ENCODE data around the gene UTS2B.

The UTS2B gene, protein sequence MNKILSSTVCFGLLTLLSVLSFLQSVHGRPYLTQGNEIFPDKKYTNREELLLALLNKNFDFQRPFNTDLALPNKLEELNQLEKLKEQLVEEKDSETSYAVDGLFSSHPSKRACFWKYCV

DNA sequence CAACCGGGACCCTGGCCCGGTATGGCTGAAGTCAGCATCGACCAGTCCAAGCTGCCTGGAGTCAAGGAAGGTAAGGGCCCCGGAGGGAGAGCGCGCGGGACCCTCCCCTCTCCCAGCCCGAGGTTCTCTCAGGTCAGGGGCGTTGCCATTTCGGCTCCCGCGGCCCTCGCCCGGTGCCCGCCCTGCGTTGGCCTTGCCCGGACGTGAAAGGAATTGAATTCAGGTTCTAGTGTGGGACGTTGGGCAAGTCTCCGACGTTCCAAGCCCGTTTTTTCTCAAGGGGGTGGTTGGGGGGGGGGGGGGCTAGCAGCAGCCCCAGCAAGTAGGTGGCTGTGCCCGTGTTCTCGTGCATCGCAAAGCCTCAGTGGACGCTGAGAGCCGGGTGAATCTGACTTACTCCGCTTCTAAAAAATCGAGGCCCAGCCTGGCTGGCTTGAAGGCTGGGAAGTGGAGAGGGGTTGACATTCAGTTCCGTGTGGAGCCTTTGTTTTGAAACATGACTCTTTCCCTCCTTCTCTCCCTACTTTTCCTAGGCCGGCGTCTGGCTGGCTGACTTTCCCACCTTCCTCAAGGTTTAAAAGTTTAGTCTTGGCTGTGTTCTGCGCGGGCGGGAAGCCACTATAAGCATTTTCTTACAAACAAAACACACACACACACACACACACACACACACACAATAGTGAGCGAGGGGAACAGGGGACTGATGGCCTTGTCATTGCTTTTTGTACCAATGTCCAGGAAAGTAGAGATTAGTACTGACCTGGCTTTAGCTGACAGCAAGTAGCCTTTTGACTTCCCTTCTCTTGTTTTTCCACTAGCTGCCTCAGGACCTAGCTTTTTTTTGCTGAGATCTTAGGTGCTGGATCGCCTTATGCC is at the start of gene UTS2B:
Gene UTS2B (minus strand): TSS at position 873 of the 876 bp plus-strand sequence. CDS start 48,337 bp downstream, outside the sequence.
- no peak for DNase-seq (ENCODE audit: low read depth)

DNA sequence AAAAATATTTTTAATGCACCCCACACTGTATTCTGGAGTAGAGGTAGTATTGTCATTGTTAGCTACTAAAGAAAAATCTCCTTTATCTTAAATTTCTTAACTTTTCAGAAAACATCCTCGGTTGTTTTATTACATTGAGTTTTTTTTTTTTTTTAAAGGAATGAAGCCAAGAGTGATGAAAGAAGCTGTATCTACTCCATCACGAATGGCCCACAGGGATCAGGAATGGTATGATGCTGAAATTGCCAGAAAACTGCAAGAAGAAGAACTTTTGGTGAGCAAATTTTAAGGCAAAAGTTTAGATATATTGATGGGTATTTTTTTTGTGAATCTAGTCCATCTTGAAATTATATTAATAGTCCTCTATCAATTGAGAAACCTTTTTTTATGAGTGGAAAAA is 49.7 kb upstream of the UTS2B start:
- DNase-seq (ENCODE audit: low read depth), result no peak

DNA sequence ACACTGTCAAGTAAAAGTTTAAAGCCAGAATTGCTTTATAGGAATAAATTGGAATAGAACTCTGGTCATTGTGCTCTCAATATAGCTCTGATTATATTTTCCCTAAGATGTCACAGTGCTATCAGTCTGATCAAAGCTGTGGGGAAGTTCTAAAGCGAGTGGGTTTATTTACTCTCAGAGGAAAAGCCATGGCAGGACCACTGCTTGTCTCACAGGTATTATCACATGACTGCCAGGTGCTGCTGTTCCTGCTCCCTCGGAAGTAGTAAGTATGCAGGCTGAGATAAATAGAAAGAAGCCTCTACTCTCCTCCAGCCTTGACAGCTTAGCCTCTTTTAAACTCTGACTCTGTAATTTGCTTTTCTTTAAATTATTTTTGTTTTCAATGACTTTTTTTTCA is 49.1 kb upstream of the UTS2B start:
- no peak for DNase-seq (ENCODE audit: low read depth)

DNA sequence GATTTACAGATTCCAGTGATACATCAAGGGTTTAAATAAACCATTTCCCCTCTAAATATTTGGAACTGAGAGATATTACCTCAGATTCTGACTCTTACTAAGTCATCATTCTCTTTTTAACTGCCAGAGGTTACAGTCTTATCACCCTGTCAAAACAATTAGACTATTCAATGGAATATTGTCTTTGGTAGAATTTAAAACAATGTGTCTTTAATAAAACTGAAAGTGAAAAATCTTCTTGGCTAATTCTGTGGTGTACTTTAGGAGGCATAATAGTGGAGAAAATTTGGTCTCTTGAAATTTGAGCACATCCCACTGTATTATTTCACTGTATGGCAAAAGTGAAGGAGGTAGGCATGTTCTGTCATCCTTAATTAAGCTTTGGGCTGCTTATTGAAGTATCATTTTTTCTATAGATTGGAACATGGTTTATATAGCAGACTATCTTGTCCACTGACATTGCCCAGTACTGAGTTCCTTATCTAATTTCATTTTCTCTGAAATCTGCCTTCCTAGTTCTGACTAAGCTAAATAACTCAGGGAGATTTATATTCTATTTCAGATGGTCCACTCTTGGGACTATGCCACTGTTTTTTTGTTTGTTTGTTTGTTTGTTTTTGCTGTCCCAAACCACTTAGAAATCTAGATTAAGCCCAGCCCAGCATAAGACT is 48.0 kb upstream of the UTS2B start:
- no peak for DNase-seq (ENCODE audit: low read depth)

DNA sequence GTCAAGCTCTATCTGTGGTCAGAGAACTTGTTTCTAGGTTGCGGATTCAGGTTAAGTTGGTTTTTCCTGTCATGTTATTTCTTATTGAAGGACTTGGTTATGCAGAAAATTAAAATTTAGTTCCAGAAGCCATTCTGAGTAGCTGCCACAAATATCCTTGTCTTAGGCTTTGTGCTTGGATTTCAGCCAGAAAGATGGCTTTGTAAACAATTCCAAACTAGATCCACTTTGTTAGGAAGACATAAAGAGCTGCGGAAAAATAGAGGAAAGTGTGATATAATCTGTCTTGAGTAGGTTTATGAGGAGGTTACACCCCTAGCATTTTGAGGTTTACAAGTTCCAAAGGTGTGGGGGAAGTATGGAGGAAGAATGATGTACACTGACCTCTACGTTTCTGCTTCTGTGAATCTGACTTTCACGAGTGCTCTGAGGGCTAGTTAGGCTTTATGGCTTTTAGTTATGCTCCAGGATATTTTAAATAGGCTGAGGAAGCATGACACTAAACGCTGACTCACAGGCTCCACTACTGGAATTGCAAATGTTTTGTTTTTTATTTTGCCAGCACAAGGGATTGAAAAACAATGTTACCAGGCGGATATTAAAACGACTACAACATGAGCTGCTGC is 46.3 kb upstream of the UTS2B start:
- DNase-seq (ENCODE audit: low read depth), result no peak

DNA sequence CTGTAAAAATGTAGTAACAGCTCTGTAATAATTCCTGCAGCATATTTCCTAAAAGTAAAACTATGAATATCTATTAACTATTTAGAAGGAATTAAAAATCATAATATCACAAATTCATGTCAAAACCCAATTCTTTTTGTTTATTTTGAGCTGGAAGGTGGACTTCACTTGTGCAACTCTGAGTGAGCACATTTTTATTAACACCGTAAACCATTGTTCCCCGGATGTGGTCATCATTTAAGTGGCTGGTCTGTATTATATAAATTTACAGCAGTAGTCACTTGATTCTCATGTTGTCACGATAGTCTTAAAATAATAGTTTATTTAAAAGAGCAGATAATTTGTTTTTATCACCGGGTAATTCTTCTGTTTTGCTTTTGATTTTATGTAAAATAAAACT is 43.0 kb upstream of the UTS2B start:
- DNase-seq (ENCODE audit: low read depth), result no peak

DNA sequence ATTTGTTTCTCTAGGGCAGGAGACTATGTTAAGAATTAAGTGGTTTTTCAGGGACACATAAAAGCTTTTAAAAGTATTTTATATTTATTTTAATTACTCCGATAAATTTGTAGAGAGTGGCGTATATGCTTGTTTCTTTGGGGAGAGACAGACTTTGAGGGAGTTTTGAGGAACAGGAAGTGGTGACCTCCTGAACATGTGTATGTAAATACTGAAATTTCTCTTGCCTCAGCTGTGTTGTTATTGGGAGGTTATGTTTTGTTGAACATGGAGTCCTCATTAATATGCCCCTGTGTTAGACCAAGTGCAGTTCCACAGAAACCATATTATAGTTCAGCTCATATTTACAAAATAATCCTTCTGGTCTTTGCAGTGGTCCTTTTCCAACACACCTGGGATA is 41.8 kb upstream of the UTS2B start:
- no peak for DNase-seq (ENCODE audit: low read depth)

DNA sequence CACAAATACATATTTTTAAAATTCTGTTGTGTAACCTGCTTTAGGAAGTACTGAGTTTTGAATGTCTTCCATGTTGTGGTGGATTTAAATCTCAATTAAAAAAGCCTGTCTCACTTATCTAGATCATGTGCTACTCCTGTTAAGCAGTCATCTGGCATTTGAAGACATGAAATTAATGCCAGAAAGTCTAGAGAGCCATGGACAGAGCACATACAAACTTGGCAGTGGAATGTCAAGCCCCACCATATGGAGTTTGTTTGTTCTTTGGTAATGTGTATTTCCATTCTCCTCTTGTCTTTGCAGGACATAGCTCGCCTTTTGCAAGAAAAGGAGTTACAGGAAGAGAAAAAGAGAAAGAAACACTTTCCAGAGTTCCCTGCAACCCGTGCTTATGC is 39.3 kb upstream of the UTS2B start:
- no peak for DNase-seq (ENCODE audit: low read depth)

DNA sequence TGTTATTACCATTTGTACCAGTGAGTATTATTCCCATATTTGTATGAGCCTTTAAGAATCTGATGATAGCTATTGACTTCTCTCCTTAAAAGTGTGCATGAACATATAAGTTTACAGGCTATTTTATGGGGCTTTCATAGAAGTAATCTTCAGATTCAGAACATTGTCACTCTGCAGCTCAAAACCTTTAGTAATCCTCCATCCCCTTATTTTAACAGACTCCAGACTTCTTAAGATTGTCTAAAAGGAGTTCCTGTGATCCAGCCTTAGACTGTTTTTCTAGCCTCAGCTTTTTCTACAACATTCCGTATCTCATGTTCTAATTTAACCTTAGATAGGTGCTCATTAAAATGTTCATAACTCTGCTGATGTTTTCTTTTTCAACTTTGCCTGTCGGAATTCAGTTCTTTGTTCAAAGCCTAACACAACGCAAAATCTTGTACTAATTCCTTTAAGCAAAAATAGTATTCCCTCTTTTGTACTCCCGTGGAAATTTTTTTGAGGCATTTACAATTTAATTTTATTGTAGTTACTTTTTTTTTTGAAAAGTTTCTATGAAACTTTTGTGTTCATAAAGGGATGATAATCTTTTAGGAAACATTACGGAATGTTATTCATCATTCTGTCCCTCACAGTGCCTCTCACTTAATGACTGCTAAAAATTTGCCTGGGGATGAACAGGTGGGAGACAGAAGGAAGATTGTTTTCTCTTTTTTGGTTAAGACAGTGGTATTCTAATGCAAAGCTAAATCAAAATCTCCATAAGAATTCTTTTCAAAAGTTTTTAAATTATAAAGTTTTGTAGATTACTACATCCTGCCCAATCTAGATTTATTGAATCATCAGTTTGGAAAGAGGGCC is 38.7 kb upstream of the UTS2B start:
- no peak for DNase-seq (ENCODE audit: low read depth)

DNA sequence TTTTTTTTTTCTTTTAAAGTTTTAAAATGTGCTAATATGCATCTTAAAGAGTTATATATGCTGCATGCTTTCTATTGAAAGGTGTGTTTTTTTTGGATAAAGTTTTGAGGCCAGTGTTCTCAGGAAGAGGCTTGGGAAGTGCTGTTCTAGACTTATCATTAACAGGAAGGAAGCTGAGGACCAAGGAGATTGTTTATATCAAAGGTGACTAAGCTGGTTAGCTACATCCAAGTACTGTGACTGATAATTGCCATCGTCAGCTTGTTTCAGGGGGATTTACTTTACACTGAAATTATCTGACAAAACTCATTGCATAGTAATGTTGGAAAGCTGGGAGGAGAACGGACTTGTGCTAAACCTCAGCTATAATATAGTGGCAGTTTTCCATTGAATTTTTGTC is 36.3 kb upstream of the UTS2B start:
- no peak for DNase-seq (ENCODE audit: low read depth)

DNA sequence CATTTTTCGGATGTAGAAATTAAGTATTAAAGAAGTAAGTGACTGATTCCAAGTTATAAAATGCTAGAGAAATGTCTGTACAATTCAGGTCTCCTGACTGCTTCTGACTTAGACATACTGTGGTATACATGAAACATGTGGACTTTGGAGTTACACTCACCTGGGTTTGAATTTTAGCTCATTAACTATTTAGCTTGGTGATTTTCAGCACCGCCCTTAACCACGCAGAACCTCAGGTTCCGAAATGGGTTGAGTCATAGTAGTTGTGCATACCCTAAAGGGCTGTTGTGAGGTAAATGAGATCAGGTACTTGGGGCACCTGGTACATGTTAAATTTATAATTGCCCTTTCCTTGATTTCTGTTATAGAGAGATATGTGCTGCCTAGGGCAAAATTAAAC is 32.9 kb upstream of the UTS2B start:
- no peak for DNase-seq (ENCODE audit: low read depth)

DNA sequence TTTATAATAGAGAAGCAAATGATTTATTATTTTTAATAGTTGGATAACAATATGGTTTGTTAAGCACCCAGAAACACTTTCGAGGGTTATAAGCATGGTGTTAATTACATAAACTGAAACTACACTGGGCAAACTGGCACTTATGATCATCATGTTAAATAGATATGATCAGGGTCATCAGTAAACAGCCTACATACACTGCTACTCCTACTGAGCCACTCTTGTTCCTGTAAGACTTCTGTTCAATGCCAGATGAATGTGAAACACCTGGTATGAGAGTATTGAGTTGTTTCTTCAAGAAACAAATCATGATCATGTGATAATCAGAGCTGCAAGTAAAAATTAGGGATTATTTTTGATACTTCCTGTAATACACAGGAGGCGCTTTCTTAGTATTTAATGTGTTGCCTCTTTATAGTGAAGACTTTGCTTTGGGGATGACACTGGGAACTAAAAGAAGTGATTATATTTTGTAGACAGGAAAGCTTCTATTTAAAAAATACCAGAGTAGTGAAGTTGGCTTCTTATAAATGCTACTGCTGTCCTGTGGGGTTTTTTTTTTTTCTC is 32.3 kb upstream of the UTS2B start:
- no peak for DNase-seq (ENCODE audit: low read depth)

DNA sequence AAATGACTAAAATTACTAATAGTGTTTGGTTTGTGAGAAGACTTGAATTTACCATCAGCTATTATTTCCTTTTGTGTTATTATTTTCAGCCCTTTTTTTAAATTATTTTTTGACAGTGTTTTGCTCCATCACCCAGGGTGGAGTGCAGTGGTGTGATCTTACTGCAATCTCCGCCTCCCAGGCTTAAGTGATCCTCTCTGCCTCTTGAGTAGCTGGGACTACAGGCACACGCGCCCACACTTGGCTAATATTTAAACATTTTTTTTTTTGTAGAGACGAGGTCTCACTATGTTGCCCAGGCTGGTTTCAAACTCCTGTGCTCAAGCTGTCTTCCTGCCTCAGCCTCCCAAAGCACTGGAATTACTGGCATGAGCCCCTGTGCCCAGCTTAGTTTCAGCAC is 31.7 kb upstream of the UTS2B start:
- DNase-seq (ENCODE audit: low read depth), result no peak

DNA sequence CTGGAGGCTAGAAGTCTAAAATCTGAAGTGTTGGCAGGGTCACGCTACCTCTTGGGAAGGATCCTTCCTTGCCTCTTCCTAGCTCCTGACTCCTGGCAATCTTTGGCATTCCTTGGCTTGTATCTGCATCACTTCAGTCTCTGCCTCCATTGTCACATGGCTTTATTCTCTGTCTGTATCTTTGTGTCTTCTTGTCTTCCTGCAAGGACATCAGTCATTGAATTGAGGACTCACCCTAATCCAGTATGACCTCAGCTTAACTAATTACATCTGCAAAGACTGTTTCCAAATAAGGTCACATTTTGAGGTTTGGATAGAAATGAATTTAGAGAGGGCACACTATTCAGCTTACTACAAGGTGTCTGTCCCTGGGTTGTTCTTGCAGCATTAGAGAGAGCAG is 31.1 kb upstream of the UTS2B start:
- no peak for DNase-seq (ENCODE audit: low read depth)

DNA sequence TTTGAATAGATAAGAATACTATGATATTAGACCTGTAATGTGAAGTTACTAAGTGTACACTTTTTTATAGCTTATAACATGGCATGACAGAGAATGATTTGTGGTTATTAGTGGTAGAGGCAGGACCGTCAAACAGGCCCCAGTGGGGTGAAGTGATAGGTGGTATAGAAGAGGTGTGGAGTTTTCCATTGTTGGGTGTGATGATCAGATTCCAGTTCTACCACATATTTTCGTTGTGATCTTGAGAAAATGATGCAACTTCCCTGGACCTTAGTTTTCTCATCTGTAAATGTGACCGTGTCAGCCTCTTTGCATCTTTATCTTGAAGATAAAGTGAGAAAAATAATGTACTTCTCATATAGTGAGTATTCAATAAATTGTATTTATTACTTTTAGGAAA is 30.3 kb upstream of the UTS2B start:
- DNase-seq (ENCODE audit: low read depth), result no peak

DNA sequence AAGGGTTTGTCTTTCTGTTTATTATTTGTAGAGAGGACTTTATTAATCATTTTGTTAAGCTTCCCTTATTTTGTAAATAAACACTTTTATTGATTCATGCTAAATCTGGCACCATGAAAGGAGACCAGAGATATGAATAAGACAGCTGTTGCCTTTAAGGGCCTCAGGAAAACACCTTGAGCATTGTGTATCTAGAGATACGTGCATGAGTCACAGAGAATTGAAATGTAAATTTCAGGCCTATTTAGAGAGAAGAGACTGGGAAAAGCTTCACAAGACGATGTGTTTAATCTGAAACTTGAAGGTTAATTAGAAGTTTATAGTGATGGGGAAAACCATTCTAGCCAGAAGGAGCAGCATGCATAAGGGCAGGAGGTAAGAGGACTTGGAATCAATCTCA is 28.6 kb upstream of the UTS2B start:
- no peak for DNase-seq (ENCODE audit: low read depth)

DNA sequence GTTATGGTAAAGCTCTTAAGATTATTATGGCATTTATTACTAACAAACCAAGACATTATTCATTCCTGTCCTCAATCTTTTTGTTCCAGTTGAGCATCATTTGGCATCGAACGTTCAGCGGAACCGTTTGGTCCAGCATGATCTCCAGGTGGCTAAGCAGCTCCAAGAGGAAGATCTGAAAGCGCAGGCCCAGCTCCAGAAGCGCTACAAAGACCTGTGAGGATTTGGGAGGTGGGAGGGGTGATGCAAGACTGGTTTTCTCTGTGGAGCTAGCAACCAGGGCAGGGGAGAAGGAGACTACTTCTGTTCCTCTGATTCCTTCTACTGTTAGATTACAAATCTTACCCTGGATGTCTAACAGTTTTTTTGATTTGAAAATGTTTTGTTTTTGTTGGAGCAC is 27.6 kb upstream of the UTS2B start:
- DNase-seq (ENCODE audit: low read depth), result no peak

DNA sequence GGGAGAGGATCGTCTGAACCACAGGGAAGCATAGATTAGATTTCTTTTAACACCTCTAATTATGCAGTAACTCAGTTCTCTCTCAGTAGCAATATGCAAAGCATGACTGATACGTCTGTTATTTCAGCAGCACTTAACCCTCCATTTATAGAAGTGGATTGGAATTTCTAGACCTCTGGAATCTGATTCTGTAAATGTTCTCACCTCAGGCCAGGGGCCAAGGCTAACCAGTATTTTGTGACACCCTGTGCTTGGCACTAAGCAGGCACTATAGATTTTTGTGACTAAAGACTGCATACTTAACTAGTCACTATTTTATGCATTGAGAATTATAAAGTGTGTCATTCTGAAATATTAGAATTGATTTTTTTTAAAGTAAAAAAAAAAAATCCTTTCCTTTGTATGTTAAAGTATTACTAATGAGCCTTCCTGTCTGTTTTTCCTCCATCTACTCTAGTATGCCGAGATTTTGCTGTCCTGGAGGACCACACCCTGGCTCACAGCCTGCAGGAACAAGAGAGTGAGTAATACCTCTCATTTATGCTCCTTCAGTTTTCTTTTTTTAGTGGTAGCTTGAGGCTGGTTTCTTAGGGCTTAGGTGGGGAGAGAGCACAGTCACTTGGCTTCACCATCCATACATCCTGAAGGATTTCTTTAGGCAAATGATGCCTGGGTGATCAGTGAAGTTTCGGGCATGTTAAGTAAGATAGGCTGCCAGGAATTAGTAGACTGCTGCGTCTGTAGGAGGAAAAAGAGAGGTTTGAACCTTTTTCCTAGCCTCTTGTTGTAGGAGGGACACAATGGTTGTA is 26.5 kb upstream of the UTS2B start:
- DNase-seq (ENCODE audit: low read depth), result no peak

DNA sequence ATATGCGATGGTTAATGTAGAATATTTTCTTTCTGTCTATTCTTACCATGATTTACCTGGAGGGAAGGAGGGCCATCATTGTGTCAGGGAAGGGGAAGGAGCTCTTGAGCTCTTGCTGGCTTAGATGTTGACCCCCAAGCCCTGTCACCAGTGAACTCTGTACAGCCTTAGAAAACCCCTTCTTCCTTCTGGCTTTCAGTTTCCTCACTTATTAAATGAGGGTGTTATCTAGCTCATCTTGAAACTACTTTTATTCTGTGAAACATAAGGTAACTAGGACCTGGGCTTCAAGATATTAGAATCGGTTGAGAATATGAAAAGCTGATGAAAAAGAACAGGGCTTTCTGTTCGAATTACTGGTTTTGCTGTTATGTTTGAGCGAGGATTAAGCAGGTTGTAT is 25.1 kb upstream of the UTS2B start:
- no peak for DNase-seq (ENCODE audit: low read depth)

DNA sequence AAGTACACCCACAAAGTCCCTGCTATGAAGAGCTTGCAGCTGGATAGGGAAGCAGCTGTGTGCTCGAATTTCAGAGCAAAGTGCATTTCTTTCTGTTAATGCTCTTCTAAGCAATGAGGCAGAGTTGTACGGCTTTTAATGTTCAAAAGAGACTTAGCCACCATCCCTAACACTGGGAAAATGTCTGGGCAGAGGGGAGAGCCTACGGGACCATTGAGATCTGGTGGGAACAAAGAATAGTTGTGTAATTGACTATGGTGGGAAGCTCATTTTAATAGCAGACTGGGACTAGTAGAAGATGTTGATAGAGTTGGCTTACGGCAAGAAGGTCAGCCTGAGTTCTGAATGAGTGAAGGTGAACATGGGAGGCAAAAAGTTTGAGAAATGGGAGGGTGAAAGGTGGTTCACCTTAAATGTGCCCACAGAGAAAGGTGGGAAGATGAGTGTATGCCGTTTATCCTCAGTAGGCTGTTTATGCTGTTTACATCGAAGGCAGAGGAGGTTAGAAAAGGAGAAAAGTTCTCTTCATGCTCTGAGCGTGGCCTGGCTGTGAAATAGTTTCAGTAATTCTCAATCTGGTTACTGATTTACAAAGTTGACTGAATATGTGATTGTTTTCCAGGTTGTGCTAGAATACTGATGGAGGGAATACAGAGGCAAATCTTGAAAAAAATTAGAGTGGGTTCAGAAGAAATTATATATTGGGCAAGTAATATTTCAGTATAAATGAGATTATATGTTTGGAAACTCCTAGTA is 22.9 kb upstream of the UTS2B start:
- DNase-seq (ENCODE audit: low read depth), result no peak
